ENCODE results near the gene TIGIT. TPM values are rescaled to one million over a fixed set of nuclear protein-coding genes. Genes with fewer than 3 reads are reported as not detected.

The TIGIT gene
- total RNA-seq, 1 experiment from 2014 or later: not detected

GRCh38 chr3:114284644-114285043, 9.2 kb upstream of the TIGIT start:
- no peak overlapping the region for H3K56ac ChIP-seq (ENCODE audit: insufficient read length, low read depth, low read length)
- no peak overlapping the region for H4K8ac ChIP-seq (replicated peaks; ENCODE audit: insufficient read length, low read depth, low read length)
- no peak overlapping the region for H2BK12ac ChIP-seq (ENCODE audit: insufficient read length, low read depth, low read length)
- no peak overlapping the region for H3K27ac ChIP-seq (ENCODE audit: insufficient read length, low read depth, low read length)
- H2BK120ac ChIP-seq (ENCODE audit: low read depth, low read length, poor library complexity, severe bottlenecking): no peak overlapping the region
- no peak overlapping the region for H2AFZ ChIP-seq (ENCODE audit: low read length)
- H4K5ac ChIP-seq (ENCODE audit: insufficient read length, low read depth, low read length): no peak overlapping the region
- no peaks in the 10 kb centered on the region for H3K27me3 ChIP-seq (ENCODE audit: insufficient read depth, low read length)
- no peak overlapping the region for H3K4me2 ChIP-seq (ENCODE audit: insufficient read depth, insufficient read length, low read length)
- Mint-ChIP-seq H3K36me3 (ENCODE audit: insufficient read depth in 1 of 3, low read depth in 3 of 3) (no peaks in the 10 kb centered on the region; a peak in 2 of 7 replicates), H3K4me3 (no peak overlapping the region), H3K4me1 (no peaks in the 10 kb centered on the region), H3K27ac (no peak overlapping the region), H3K9me3 (peaks cover 0 to 2% of the 10 kb centered on the region in 2 experiments; a peak in 3 of 5 replicates), H3K27me3 (ENCODE audit: low read depth) (no peaks in the 10 kb centered on the region)
- no peaks in the 10 kb centered on the region for H4K20me1 ChIP-seq (ENCODE audit: control insufficient read depth, insufficient read depth, insufficient read length)
- H3K79me2 ChIP-seq (ENCODE audit: insufficient read depth, low read length): no peaks in the 10 kb centered on the region
- TF ChIP-seq CTCF (conservative IDR thresholded peaks at IDR 0.05): no peak
- H3K14ac ChIP-seq (ENCODE audit: insufficient read depth, low read length): no peak overlapping the region
- no peak overlapping the region for H3K18ac ChIP-seq (ENCODE audit: insufficient read length, low read depth, low read length)
- H2BK5ac ChIP-seq (ENCODE audit: insufficient read length, low read length): no peak overlapping the region
- H3K23ac ChIP-seq (ENCODE audit: insufficient read length, low read depth, low read length): no peak overlapping the region
- no peak overlapping the region for H2BK15ac ChIP-seq (ENCODE audit: low read depth, low read length)
- H3T11ph ChIP-seq (ENCODE audit: low read length): no peak overlapping the region
- WGBS (ENCODE audit: extremely low coverage, insufficient read length, low lambda C conversion rate): no CpG with 5 or more reads among the region's 1 CpG
- H3K4ac ChIP-seq (ENCODE audit: low read depth, low read length): no peak overlapping the region
- H4K91ac ChIP-seq (ENCODE audit: insufficient read length, low read depth, low read length): no peak overlapping the region
- DNase-seq: no peak
- no peaks in the 10 kb centered on the region for H3K9me3 ChIP-seq (ENCODE audit: control insufficient read depth, low read depth, low read length)
- no peak overlapping the region for H2BK20ac ChIP-seq (ENCODE audit: low read depth, low read length, poor library complexity, severe bottlenecking)
- H3K79me1 ChIP-seq (ENCODE audit: insufficient read depth, low read depth, low read length, poor library complexity, severe bottlenecking): no peaks in the 10 kb centered on the region
- no peaks in the 10 kb centered on the region for H3K23me2 ChIP-seq (ENCODE audit: insufficient read length, low read depth, low read length, poor library complexity, severe bottlenecking)
- no peak overlapping the region for H2AK5ac ChIP-seq (ENCODE audit: insufficient read length, low read length)
- H3K9ac ChIP-seq (ENCODE audit: extremely low read depth, insufficient read length, low read length): no peak overlapping the region
- H3K4me1 ChIP-seq (ENCODE audit: insufficient read depth, low read length): no peaks in the 10 kb centered on the region
